ENCODE measurements around the gene PLEKHH2.
"Not testable (repeated sequence)": the region's sequence is repeated elsewhere in the genome, so short reads cannot be mapped to it uniquely, and the experiment has no call there.

The PLEKHH2 gene

GRCh38 chr2:43726961-43727633 lies 90.0 kb downstream of the PLEKHH2 start:
- not testable (repeated sequence) for H3K4me1 ChIP-seq (ENCODE audit: control insufficient read depth, low read depth, low read length); H3K36me3 ChIP-seq (ENCODE audit: control insufficient read depth, low read depth, low read length); H3K27me3 ChIP-seq (ENCODE audit: control insufficient read depth, insufficient read depth, low read length); H3K9me3 ChIP-seq (ENCODE audit: control insufficient read depth, low read depth, low read length); H3K27ac ChIP-seq (ENCODE audit: low read length); H3K4me3 ChIP-seq (ENCODE audit: low read length); H3K9ac ChIP-seq (ENCODE audit: low read length)

GRCh38 chr2:43727634-43728014 lies 90.6 kb downstream of the PLEKHH2 start:
- Histone ChIP-seq H3K27ac (ENCODE audit: low read length) (no peak overlapping the region), H3K36me3 (ENCODE audit: control insufficient read depth, low read depth, low read length) (no peaks in the 10 kb centered on the region), H3K4me3 (ENCODE audit: low read length) (no peak overlapping the region), H3K27me3 (ENCODE audit: control insufficient read depth, insufficient read depth, low read length) (no peaks in the 10 kb centered on the region), H3K9me3 (ENCODE audit: control insufficient read depth, low read depth, low read length) (no peaks in the 10 kb centered on the region), H3K4me1 (ENCODE audit: control insufficient read depth, low read depth, low read length) (peaks cover 8% of the 10 kb centered on the region), H3K9ac (ENCODE audit: low read length) (no peak overlapping the region)

- H3K9me3 ChIP-seq (ENCODE audit: control insufficient read depth, low read depth, low read length), result no peaks in the 10 kb centered on the region
- no peak overlapping the region for H3K27ac ChIP-seq (ENCODE audit: low read length)
- H3K4me3 ChIP-seq (ENCODE audit: low read length), result no peak overlapping the region
- peaks cover 8% of the 10 kb centered on the region for H3K4me1 ChIP-seq (ENCODE audit: control insufficient read depth, low read depth, low read length)
- H3K9ac ChIP-seq (ENCODE audit: low read length), result no peak overlapping the region
- no peaks in the 10 kb centered on the region for H3K27me3 ChIP-seq (ENCODE audit: control insufficient read depth, insufficient read depth, low read length)
- H3K36me3 ChIP-seq (ENCODE audit: control insufficient read depth, low read depth, low read length), result no peaks in the 10 kb centered on the region
Observed at GRCh38 chr2:43729491-43730174, 92.6 kb downstream of the PLEKHH2 start.

GRCh38 chr2:43731211-43731610 lies 94.2 kb downstream of the PLEKHH2 start:
- Histone ChIP-seq H3K9ac (ENCODE audit: low read length) (no peak overlapping the region), H3K9me3 (ENCODE audit: control insufficient read depth, low read depth, low read length) (no peaks in the 10 kb centered on the region), H3K27ac (ENCODE audit: low read length) (no peak overlapping the region), H3K36me3 (ENCODE audit: control insufficient read depth, low read depth, low read length) (no peaks in the 10 kb centered on the region), H3K4me3 (ENCODE audit: low read length) (no peak overlapping the region), H3K27me3 (ENCODE audit: control insufficient read depth, insufficient read depth, low read length) (no peaks in the 10 kb centered on the region), H3K4me1 (ENCODE audit: control insufficient read depth, low read depth, low read length) (peaks cover 8% of the 10 kb centered on the region)

GRCh38 chr2:43736637-43737036 lies 99.6 kb downstream of the PLEKHH2 start:
- no peaks in the 10 kb centered on the region for H3K9me3 ChIP-seq (ENCODE audit: control insufficient read depth, low read depth, low read length)

GRCh38 chr2:43737097-43737854 lies 100.2 kb downstream of the PLEKHH2 start:
- H3K27ac ChIP-seq (ENCODE audit: low read length), result no peak overlapping the region
- no peaks in the 10 kb centered on the region for H3K36me3 ChIP-seq (ENCODE audit: control insufficient read depth, low read depth, low read length)
- H3K4me3 ChIP-seq (ENCODE audit: low read length), result no peak overlapping the region
- H3K27me3 ChIP-seq (ENCODE audit: control insufficient read depth, insufficient read depth, low read length), result no peaks in the 10 kb centered on the region
- no peak overlapping the region for H3K9ac ChIP-seq (ENCODE audit: low read length)
- no peaks in the 10 kb centered on the region for H3K4me1 ChIP-seq (ENCODE audit: control insufficient read depth, low read depth, low read length)
- no peaks in the 10 kb centered on the region for H3K9me3 ChIP-seq (ENCODE audit: control insufficient read depth, low read depth, low read length)

More at GRCh38 chr2:43736637-43737036, 99.6 kb downstream of the PLEKHH2 start:
- Histone ChIP-seq H3K4me1 (ENCODE audit: control insufficient read depth, low read depth, low read length) (no peaks in the 10 kb centered on the region), H3K27me3 (ENCODE audit: control insufficient read depth, insufficient read depth, low read length) (no peaks in the 10 kb centered on the region), H3K9ac (ENCODE audit: low read length) (no peak overlapping the region), H3K36me3 (ENCODE audit: control insufficient read depth, low read depth, low read length) (no peaks in the 10 kb centered on the region), H3K4me3 (ENCODE audit: low read length) (no peak overlapping the region), H3K27ac (ENCODE audit: low read length) (no peak overlapping the region)

GRCh38 chr2:43737855-43738254 lies 100.8 kb downstream of the PLEKHH2 start:
- Histone ChIP-seq H3K4me3 (ENCODE audit: low read length) (no peak overlapping the region), H3K4me1 (ENCODE audit: control insufficient read depth, low read depth, low read length) (no peaks in the 10 kb centered on the region), H3K9me3 (ENCODE audit: control insufficient read depth, low read depth, low read length) (no peaks in the 10 kb centered on the region), H3K27ac (ENCODE audit: low read length) (no peak overlapping the region), H3K9ac (ENCODE audit: low read length) (no peak overlapping the region), H3K36me3 (ENCODE audit: control insufficient read depth, low read depth, low read length) (no peaks in the 10 kb centered on the region), H3K27me3 (ENCODE audit: control insufficient read depth, insufficient read depth, low read length) (no peaks in the 10 kb centered on the region)

- Histone ChIP-seq H3K9ac (ENCODE audit: low read length) (no peak overlapping the region), H3K9me3 (ENCODE audit: control insufficient read depth, low read depth, low read length) (no peaks in the 10 kb centered on the region), H3K4me3 (ENCODE audit: low read length) (no peak overlapping the region), H3K36me3 (ENCODE audit: control insufficient read depth, low read depth, low read length) (no peaks in the 10 kb centered on the region), H3K27me3 (ENCODE audit: control insufficient read depth, insufficient read depth, low read length) (no peaks in the 10 kb centered on the region), H3K27ac (ENCODE audit: low read length) (no peak overlapping the region), H3K4me1 (ENCODE audit: control insufficient read depth, low read depth, low read length) (no peaks in the 10 kb centered on the region)
Observed at GRCh38 chr2:43738257-43738656, 101.2 kb downstream of the PLEKHH2 start.

- H3K4me1 ChIP-seq (ENCODE audit: control insufficient read depth, low read depth, low read length), result no peaks in the 10 kb centered on the region
- no peaks in the 10 kb centered on the region for H3K36me3 ChIP-seq (ENCODE audit: control insufficient read depth, low read depth, low read length)
- H3K9ac ChIP-seq (ENCODE audit: low read length), result no peak overlapping the region
- no peak overlapping the region for H3K4me3 ChIP-seq (ENCODE audit: low read length)
- H3K27ac ChIP-seq (ENCODE audit: low read length), result no peak overlapping the region
- H3K27me3 ChIP-seq (ENCODE audit: control insufficient read depth, insufficient read depth, low read length), result no peaks in the 10 kb centered on the region
- no peaks in the 10 kb centered on the region for H3K9me3 ChIP-seq (ENCODE audit: control insufficient read depth, low read depth, low read length)
Observed at GRCh38 chr2:43743706-43744105, 106.6 kb downstream of the PLEKHH2 start.

- Histone ChIP-seq H3K9me3 (ENCODE audit: control insufficient read depth, low read depth, low read length) (no peaks in the 10 kb centered on the region), H3K27me3 (ENCODE audit: control insufficient read depth, insufficient read depth, low read length) (no peaks in the 10 kb centered on the region), H3K4me1 (ENCODE audit: control insufficient read depth, low read depth, low read length) (no peaks in the 10 kb centered on the region), H3K9ac (ENCODE audit: low read length) (no peak overlapping the region), H3K4me3 (ENCODE audit: low read length) (no peak overlapping the region), H3K27ac (ENCODE audit: low read length) (no peak overlapping the region), H3K36me3 (ENCODE audit: control insufficient read depth, low read depth, low read length) (no peaks in the 10 kb centered on the region)
Observed at GRCh38 chr2:43745457-43745856, 108.4 kb downstream of the PLEKHH2 start.

- Histone ChIP-seq H3K9ac (ENCODE audit: low read length) (no peak overlapping the region), H3K9me3 (ENCODE audit: control insufficient read depth, low read depth, low read length) (no peaks in the 10 kb centered on the region), H3K36me3 (ENCODE audit: control insufficient read depth, low read depth, low read length) (no peaks in the 10 kb centered on the region), H3K4me1 (ENCODE audit: control insufficient read depth, low read depth, low read length) (no peaks in the 10 kb centered on the region), H3K4me3 (ENCODE audit: low read length) (no peak overlapping the region), H3K27me3 (ENCODE audit: control insufficient read depth, insufficient read depth, low read length) (no peaks in the 10 kb centered on the region), H3K27ac (ENCODE audit: low read length) (no peak overlapping the region)
Observed at GRCh38 chr2:43748333-43748732, 111.3 kb downstream of the PLEKHH2 start.
